ENCODE measurements around the gene HOXA3.
A peak's percentile ranks its signal among the peaks of the same experiment; 100 is the strongest.

Gene HOXA3

GRCh38 chr7:27154901-27155815 lies 2.8 kb upstream of the HOXA3 start:
- DNase-seq: peak; percentile 57

GRCh38 chr7:27154369-27154768 lies 2.0 kb upstream of the HOXA3 start:
- DNase-seq: no peak

- no peak for DNase-seq
Measured at GRCh38 chr7:27153526-27153925, 1.1 kb upstream of the HOXA3 start.

GRCh38 chr7:27152816-27153442 lies 546 bp upstream of the HOXA3 start:
- no peak for DNase-seq

GRCh38 chr7:27151341-27151930 lies 947 bp downstream of the HOXA3 start:
- DNase-seq: no peak

GRCh38 chr7:27150568-27151340 lies 1.6 kb downstream of the HOXA3 start:
- peak; percentile 78 for DNase-seq

GRCh38 chr7:27149842-27150567 lies 2.4 kb downstream of the HOXA3 start:
- no peak for DNase-seq

GRCh38 chr7:27148756-27149641 lies 3.4 kb downstream of the HOXA3 start:
- DNase-seq: no peak

GRCh38 chr7:27148031-27148755 lies 4.2 kb downstream of the HOXA3 start:
- no peak for DNase-seq

- no peak for DNase-seq
Measured at GRCh38 chr7:27147199-27148030, 5.0 kb downstream of the HOXA3 start, which contains the start of gene HOXA6. Gene HOXA6, minus strand, starts transcription at chr7:27147774. Its CDS starts 25 bp downstream, at chr7:27147749.

- no peak for DNase-seq
Measured at GRCh38 chr7:27146491-27147198, 5.7 kb downstream of the HOXA3 start.

- no peak for DNase-seq
Measured at GRCh38 chr7:27145914-27146412, 6.4 kb downstream of the HOXA3 start.

GRCh38 chr7:27145165-27145913 lies 7.0 kb downstream of the HOXA3 start:
- DNase-seq: no peak

- no peak for DNase-seq
Measured at GRCh38 chr7:27144781-27145164, 7.6 kb downstream of the HOXA3 start.

GRCh38 chr7:27143950-27144780 lies 8.2 kb downstream of the HOXA3 start:
- no peak for DNase-seq

GRCh38 chr7:27143023-27143949 lies 9.1 kb downstream of the HOXA3 start, which contains the start of gene HOXA5:
Gene HOXA5, minus strand, starts transcription at chr7:27143681. Its CDS starts 74 bp downstream, at chr7:27143607.
- no peak for DNase-seq

Data from CD4-positive, alpha-beta T cell treated with Interleukin-17A for 4 hours (primary cell).